ENCODE results near the gene RHBDL2. TPM values are rescaled to one million over a fixed set of nuclear protein-coding genes. Genes with fewer than 3 reads are reported as not detected.

The RHBDL2 gene
- total and polyA plus RNA-seq, 2 of the 13 experiments (the other 11 are each of a cell fraction or from before 2014, with no cell fraction given), result 3.3 to 5.4 TPM

DNA sequence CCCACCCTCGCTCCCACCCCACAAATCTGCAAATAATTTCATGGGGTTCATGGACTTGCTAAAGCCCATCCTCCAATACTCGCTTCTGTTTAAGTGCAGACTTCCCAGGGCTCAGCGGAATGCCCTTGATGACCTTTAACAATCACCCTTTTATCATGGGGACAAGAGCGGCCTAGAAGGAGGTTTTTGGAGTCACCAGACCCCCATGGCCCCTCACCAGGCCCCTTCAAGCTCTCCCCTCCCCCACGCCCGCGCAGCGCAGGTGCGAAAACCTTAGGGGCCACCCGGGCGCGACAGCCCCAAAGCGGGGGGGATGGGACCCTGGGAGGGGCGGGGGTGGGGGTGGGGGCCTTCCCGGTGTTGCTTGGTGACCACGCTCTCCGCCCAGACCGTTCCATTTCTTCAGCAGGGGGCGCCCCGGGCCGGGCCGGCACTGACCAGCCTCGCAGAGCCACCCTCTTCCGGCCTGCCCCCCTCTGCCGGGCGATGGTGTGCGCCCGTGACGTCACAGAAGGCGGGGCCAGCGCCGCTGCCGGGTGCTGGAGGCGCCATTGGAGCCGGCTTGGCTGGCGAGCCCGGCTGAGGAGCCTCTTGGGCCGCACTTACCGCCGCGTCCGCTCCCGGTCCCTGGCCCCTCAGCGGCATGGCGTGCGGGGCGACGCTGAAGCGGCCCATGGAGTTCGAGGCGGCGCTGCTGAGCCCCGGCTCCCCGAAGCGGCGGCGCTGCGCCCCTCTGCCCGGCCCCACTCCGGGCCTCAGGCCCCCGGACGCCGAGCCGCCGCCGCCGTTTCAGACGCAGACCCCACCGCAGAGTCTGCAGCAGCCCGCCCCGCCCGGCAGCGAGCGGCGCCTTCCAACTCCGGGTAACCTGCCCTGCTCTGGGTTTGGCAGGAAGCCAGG, 49.4 kb upstream of the RHBDL2 start, which contains the start of gene AKIRIN1 (continued):
- TF ChIP-seq, protein P1, sequence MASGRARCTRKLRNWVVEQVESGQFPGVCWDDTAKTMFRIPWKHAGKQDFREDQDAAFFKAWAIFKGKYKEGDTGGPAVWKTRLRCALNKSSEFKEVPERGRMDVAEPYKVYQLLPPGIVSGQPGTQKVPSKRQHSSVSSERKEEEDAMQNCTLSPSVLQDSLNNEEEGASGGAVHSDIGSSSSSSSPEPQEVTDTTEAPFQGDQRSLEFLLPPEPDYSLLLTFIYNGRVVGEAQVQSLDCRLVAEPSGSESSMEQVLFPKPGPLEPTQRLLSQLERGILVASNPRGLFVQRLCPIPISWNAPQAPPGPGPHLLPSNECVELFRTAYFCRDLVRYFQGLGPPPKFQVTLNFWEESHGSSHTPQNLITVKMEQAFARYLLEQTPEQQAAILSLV (CRISPR knock-in tag; IDR thresholded peaks at IDR 0.05; ENCODE audit: borderline replicate concordance), result peak; percentile 77; the same call in 1 of the 2 replicates
- TF ChIP-seq, protein P2, sequence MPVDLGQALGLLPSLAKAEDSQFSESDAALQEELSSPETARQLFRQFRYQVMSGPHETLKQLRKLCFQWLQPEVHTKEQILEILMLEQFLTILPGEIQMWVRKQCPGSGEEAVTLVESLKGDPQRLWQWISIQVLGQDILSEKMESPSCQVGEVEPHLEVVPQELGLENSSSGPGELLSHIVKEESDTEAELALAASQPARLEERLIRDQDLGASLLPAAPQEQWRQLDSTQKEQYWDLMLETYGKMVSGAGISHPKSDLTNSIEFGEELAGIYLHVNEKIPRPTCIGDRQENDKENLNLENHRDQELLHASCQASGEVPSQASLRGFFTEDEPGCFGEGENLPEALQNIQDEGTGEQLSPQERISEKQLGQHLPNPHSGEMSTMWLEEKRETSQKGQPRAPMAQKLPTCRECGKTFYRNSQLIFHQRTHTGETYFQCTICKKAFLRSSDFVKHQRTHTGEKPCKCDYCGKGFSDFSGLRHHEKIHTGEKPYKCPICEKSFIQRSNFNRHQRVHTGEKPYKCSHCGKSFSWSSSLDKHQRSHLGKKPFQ (CRISPR knock-in tag; IDR thresholded peaks at IDR 0.05; ENCODE audit: insufficient replicate concordance), result no peak
- TF ChIP-seq, protein P3, sequence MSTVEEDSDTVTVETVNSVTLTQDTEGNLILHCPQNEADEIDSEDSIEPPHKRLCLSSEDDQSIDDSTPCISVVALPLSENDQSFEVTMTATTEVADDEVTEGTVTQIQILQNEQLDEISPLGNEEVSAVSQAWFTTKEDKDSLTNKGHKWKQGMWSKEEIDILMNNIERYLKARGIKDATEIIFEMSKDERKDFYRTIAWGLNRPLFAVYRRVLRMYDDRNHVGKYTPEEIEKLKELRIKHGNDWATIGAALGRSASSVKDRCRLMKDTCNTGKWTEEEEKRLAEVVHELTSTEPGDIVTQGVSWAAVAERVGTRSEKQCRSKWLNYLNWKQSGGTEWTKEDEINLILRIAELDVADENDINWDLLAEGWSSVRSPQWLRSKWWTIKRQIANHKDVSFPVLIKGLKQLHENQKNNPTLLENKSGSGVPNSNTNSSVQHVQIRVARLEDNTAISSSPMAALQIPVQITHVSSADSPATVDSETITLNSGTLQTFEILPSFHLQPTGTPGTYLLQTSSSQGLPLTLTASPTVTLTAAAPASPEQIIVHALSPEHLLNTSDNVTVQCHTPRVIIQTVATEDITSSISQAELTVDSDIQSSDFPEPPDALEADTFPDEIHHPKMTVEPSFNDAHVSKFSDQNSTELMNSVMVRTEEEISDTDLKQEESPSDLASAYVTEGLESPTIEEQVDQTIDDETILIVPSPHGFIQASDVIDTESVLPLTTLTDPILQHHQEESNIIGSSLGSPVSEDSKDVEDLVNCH (CRISPR knock-in tag; IDR thresholded peaks at IDR 0.05), result no peak
- TF ChIP-seq, protein P4, sequence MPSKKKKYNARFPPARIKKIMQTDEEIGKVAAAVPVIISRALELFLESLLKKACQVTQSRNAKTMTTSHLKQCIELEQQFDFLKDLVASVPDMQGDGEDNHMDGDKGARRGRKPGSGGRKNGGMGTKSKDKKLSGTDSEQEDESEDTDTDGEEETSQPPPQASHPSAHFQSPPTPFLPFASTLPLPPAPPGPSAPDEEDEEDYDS (CRISPR knock-in tag; IDR thresholded peaks at IDR 0.05), result peak; percentile 74; the same call in 1 of the 2 replicates
- TF ChIP-seq ZNF230 (CRISPR knock-in tag; IDR thresholded peaks at IDR 0.05) (no peak), HHEX (CRISPR knock-in tag; IDR thresholded peaks at IDR 0.05) (no peak), ZNF891 (CRISPR knock-in tag; IDR thresholded peaks at IDR 0.05) (peak; percentile 28; the same call in 1 of the 2 replicates), SMAD3 (CRISPR knock-in tag; IDR thresholded peaks at IDR 0.05) (no peak), ZBTB8A (CRISPR knock-in tag; IDR thresholded peaks at IDR 0.05; ENCODE audit: borderline replicate concordance, low read depth) (no peak), SP140L (CRISPR knock-in tag; IDR thresholded peaks at IDR 0.05; ENCODE audit: borderline replicate concordance) (no peak), SAFB2 (CRISPR knock-in tag; IDR thresholded peaks at IDR 0.05; ENCODE audit: borderline replicate concordance, low read depth) (peak; percentile 69; the same call in 1 of the 2 replicates), ZFP90 (CRISPR knock-in tag; IDR thresholded peaks at IDR 0.05; ENCODE audit: borderline replicate concordance) (no peak; the same call in 1 of the 2 replicates), RXRA (CRISPR knock-in tag; IDR thresholded peaks at IDR 0.05) (no peak; the same call in 1 of the 2 replicates), ZNF775 (CRISPR knock-in tag; IDR thresholded peaks at IDR 0.05; ENCODE audit: borderline replicate concordance) (no peak), ZNF101 (CRISPR knock-in tag; IDR thresholded peaks at IDR 0.05; ENCODE audit: borderline replicate concordance, low read depth) (no peak), ZNF235 (CRISPR knock-in tag; IDR thresholded peaks at IDR 0.05; ENCODE audit: borderline replicate concordance) (no peak), ZNF34 (CRISPR knock-in tag; IDR thresholded peaks at IDR 0.05; ENCODE audit: borderline replicate concordance) (no peak)
- TF ChIP-seq, protein P5, sequence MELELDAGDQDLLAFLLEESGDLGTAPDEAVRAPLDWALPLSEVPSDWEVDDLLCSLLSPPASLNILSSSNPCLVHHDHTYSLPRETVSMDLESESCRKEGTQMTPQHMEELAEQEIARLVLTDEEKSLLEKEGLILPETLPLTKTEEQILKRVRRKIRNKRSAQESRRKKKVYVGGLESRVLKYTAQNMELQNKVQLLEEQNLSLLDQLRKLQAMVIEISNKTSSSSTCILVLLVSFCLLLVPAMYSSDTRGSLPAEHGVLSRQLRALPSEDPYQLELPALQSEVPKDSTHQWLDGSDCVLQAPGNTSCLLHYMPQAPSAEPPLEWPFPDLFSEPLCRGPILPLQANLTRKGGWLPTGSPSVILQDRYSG (CRISPR knock-in tag; IDR thresholded peaks at IDR 0.05), result no peak; the same call in 1 of the 2 replicates
- TF ChIP-seq, protein P6, sequence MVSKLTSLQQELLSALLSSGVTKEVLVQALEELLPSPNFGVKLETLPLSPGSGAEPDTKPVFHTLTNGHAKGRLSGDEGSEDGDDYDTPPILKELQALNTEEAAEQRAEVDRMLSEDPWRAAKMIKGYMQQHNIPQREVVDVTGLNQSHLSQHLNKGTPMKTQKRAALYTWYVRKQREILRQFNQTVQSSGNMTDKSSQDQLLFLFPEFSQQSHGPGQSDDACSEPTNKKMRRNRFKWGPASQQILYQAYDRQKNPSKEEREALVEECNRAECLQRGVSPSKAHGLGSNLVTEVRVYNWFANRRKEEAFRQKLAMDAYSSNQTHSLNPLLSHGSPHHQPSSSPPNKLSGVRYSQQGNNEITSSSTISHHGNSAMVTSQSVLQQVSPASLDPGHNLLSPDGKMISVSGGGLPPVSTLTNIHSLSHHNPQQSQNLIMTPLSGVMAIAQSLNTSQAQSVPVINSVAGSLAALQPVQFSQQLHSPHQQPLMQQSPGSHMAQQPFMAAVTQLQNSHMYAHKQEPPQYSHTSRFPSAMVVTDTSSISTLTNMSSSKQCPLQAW (CRISPR knock-in tag; IDR thresholded peaks at IDR 0.05), result no peak
